ENCODE measurements around the gene CASP2.
A peak's percentile ranks its signal among the peaks of the same experiment; 100 is the strongest.
"Not testable (repeated sequence)": the region's sequence is repeated elsewhere in the genome, so short reads cannot be mapped to it uniquely, and the experiment has no call there.

Gene CASP2

DNA sequence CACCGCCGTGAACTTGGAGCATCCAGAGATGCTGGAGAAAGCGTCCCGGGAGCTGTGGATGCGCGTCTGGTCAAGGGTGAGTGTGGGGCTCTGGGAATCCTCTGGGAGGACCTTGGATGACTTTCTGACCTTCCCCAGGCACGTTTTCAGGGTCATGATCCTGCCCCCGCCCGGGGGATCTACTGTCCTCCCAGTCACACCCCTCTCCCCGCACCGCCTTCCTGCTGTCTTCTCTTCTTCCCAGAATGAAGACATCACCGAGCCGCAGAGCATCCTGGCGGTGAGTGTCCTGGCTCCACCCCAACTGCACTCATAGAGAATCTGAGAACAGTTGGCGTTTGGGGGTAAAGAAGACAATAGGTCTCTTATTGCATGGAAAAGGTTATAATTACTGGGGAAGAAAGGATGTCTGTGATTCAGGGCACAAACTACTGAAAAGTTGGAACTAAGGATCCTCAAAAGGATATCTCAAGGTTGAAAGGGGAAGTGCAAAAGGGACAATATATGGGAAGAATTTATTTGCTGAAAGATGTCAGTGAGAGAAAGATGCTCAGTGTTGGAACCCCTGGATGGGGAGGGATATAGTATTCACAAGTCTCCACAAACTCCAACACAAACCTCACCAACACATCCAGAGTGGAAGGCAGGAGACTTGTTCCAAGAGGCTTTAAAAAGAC lies 23.0 kb upstream of the CASP2 start:
- DNase-seq = no peak

DNA sequence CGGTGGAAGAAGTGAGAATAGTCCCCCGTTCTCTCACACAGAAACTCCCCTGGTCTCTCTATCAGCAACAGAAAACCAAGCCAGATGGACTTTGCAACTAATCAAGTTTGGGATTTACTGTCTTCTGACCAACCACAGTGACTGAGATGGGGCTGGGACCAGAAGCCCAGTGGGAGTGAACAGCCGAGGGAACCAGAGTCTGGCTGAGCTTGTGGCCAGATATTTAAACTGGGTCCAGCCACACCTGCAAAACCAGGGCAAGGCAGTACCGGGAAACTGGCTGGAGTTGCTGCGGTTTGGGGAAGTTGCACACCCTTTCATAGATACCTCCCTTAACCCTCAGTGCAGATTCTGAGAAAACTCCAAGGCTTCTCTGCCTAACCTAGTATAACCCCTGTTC lies 18.9 kb upstream of the CASP2 start:
- no peak for DNase-seq

GRCh38 chr7:143271240-143271639 lies 16.9 kb upstream of the CASP2 start:
- DNase-seq = no peak

DNA sequence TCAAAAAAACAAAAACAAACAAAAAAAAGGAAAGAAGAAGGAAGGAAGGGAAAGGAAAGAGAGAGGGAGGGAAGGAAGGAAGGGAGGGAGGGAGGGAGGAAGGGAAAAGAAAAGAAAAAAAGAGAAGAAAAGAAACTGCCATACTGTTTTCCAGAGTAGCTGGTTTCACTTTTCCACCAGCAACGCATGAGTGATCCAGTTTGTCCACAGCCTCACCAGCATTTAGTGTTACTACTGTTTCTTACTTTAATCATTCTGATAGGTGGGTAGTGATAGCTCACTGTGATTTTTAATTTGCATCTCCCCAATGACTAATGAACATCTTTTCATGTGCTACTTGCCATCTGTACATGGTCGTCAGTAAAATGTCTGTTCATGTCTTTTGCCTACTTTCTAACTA lies 15.3 kb upstream of the CASP2 start:
- DNase-seq = no peak

- peak; percentile 24 for DNase-seq
These were observed 8.7 kb upstream of the CASP2 start for GRCh38 chr7:143279186-143280098.

DNA sequence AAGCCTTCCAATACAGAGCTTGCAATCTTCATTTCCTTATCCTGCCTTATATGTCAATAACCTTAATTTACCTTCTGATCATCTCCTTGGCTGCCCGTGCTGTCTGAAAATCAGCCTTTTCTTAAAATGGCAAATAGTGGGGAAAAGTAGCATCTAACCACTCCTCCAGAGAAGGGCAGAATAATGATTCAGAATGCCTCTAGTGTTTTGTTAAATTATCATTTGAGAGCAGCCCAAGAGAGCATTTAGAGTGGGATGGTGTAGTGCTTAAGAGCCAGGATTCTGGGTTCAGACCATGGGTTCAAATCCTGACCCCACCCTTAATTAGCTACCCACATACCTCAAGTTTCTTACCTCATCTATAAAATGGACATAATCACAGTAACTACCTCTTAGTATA lies 8.0 kb upstream of the CASP2 start:
- no peak for DNase-seq

DNA sequence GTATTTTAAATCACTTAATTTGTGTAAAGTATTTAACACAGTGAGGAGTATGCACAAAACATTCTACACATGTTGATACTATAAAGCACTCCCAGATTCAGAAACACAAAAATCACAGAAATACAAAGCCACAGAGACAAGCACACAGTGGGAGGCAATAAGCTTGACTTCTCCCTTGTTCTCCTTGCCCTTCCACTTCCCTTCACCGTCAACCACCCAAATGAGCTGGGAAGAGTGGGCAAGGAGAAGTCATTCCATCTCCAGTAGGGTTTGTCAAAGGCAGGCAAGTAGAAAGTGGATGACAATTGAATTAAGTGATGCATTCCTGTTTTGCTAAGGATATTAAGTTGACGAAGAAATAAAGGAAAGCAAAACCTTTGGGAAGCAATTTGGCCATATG lies 7.6 kb upstream of the CASP2 start:
- DNase-seq = no peak

- no peak for DNase-seq
These were observed 6.6 kb upstream of the CASP2 start for GRCh38 chr7:143281529-143281928.

GRCh38 chr7:143282124-143282523 lies 6.0 kb upstream of the CASP2 start:
- DNase-seq = no peak

- DNase-seq = no peak
These were observed 4.8 kb upstream of the CASP2 start for GRCh38 chr7:143283381-143283780.

- no peak for DNase-seq
These were observed 3.3 kb upstream of the CASP2 start, which contains the start of gene TMEM139 for GRCh38 chr7:143284591-143285469. Gene TMEM139 (plus strand): TSS chr7:143284958. CDS start chr7:143285958, 1,000 bp downstream.

DNA sequence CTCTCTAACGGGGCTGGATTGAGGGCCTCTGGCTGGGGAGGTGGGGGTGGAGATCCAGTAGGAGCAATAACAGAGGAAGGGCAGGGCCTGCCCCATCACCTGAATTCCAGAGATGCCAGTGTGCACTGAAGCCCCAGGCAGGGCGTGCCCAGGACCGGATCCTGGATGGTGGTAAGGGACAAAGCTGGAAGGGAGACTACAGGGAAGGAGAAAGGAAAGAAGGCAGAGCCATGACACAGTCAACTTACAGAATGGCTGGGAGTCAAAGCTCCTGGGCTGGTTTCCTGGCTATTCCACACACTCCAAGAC lies 2.7 kb upstream of the CASP2 start:
- DNase-seq = no peak

- DNase-seq = no peak
These were observed 2.2 kb upstream of the CASP2 start for GRCh38 chr7:143285806-143286521.

GRCh38 chr7:143286522-143286890 lies 1.6 kb upstream of the CASP2 start:
- DNase-seq = no peak

- DNase-seq = no peak
These were observed 714 bp upstream of the CASP2 start for GRCh38 chr7:143287339-143287934.

DNA sequence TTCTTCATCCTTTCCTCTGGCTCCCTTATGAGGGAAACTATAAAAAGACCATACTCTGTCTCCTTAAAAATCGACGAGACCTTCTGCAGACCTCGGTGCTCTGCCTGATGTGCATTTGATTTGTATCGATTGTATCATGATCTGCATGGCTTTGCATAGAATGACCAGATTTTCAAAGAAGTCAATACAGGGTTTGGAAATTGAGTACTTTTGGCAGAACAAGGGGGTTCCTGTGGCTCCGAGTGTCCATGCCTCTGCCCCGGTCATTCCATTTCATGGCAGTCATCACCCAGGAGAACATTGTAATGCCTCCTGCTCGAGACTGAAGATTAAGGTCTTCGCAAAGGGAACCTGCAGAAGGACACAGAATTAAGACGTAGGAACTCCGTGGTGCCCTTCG lies 685 bp downstream of the CASP2 start:
- DNase-seq = no peak

DNA sequence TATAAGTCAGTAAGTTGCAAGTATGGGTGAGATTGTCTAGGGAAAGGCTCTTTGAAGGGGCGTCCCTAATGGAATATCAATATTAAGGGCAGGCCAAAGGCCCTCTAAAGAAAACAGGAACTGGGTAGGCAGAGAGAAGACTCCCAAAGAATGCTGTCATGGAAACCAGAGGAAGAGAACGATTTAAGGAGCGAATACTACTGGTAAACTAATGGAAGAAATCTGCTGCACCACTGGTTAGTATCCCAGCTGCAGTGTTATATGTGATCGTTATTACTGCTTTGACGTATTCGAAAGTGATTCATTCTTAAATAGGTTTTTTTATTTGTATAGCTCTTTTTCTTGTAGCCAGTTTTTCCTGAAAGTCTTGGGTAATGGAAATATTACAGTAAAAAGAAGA lies 1.3 kb downstream of the CASP2 start:
- DNase-seq = no peak

DNA sequence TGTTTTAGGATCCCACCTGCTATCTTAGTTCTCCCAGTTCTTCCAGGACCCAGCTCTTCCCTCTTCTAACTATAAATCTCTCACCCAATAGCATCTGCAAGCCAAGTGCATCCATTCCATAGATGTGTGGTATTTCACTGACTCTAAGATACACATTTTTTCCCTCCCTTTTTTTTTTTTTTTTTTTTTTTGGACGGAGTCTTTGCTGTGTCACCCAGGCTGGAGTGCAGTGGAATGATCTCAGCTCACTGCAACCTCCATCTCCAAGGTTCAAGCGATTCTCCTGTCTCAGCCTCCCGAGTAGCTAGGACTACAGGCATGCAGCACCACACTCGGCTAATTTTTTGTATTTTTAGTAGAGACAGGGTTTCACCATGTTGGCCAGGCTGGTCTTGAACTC lies 1.7 kb downstream of the CASP2 start:
- not testable (repeated sequence) for DNase-seq

GRCh38 chr7:143290293-143290692 lies 2.1 kb downstream of the CASP2 start:
- DNase-seq = no peak

GRCh38 chr7:143292876-143293275 lies 4.7 kb downstream of the CASP2 start:
- DNase-seq = no peak

DNA sequence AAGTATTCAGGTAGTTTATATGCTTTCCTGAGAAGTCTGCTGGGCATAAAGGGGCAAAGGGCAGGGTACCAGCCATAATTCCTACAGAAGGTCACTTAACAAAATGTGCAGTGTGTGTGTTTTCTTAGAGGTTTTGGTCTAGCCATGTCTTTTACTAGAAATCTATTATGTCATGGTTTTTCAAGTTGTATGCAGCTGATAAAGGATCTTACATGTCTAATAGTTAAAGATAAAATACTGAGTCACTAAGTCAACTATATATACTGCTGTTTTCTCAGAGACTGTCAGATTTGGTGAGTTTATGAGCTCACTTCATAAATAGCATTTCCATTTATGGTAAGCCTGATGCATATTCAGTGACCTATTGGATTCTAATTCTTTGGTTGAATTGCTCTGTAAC lies 7.7 kb downstream of the CASP2 start:
- DNase-seq = no peak

- DNase-seq = no peak
These were observed 8.5 kb downstream of the CASP2 start for GRCh38 chr7:143296686-143297085.

All from CD4-positive, alpha-beta T cell treated with Interleukin-15 for 1 hour (primary cell).